IPS-15b (cell line): Measurements from ENCODE around the gene CAPN5.
A peak's percentile ranks its signal among the peaks of the same experiment; 100 is the strongest.
"Not testable (repeated sequence)": the region's sequence is repeated elsewhere in the genome, so short reads cannot be mapped to it uniquely, and the experiment has no call there.

Source experiments
- H3K27me3 ChIP-seq: one replicate; pipeline ENCODE4 v1.6.1; 2013; ENCODE audit warnings: low read length; ENCODE audit not compliant: control insufficient read depth, insufficient read depth
- H3K36me3 ChIP-seq: one replicate; pipeline ENCODE4 v1.6.1; 2013; ENCODE audit warnings: low read length; ENCODE audit not compliant: control insufficient read depth, insufficient read depth
- H3K4me1 ChIP-seq: one replicate; pipeline ENCODE4 v1.6.1; 2013; ENCODE audit warnings: mild to moderate bottlenecking, low read length; ENCODE audit not compliant: control insufficient read depth, insufficient read depth
- H3K4me3 ChIP-seq: one replicate; pipeline ENCODE4 v1.5.1; 2013; ENCODE audit warnings: low read depth, low read length
- H3K9ac ChIP-seq: one replicate; pipeline ENCODE4 v1.6.1; 2013; ENCODE audit warnings: low read depth, mild to moderate bottlenecking, low read length
- H3K9me3 ChIP-seq: one replicate; pipeline ENCODE4 v1.6.1; 2013; ENCODE audit warnings: mild to moderate bottlenecking, low read length; ENCODE audit not compliant: control insufficient read depth, insufficient read depth

The CAPN5 gene

GRCh38 chr11:77044886-77045285 lies 21.9 kb upstream of the CAPN5 start:
- Histone ChIP-seq H3K36me3 (no peaks in the 10 kb centered on the region), H3K27me3 (peaks cover 34% of the 10 kb centered on the region), H3K4me3 (no peak overlapping the region), H3K9me3 (no peaks in the 10 kb centered on the region), H3K4me1 (peaks cover 2% of the 10 kb centered on the region), H3K9ac (no peak overlapping the region)

GRCh38 chr11:77046060-77046501 lies 20.7 kb upstream of the CAPN5 start:
- H3K9me3 ChIP-seq, result no peaks in the 10 kb centered on the region
- H3K9ac ChIP-seq, result no peak overlapping the region
- peaks cover 2% of the 10 kb centered on the region for H3K4me1 ChIP-seq
- peak overlapping the region; percentile 60 for H3K4me3 ChIP-seq
- H3K27me3 ChIP-seq, result peaks cover 23% of the 10 kb centered on the region
- H3K36me3 ChIP-seq, result no peaks in the 10 kb centered on the region

- H3K4me1 ChIP-seq, result peaks cover 2% of the 10 kb centered on the region
- H3K36me3 ChIP-seq, result no peaks in the 10 kb centered on the region
- H3K27me3 ChIP-seq, result peaks cover 16% of the 10 kb centered on the region
- no peak overlapping the region for H3K9ac ChIP-seq
- H3K4me3 ChIP-seq, result peak overlapping the region; percentile 3
- H3K9me3 ChIP-seq, result no peaks in the 10 kb centered on the region
Observed at GRCh38 chr11:77047007-77047927, 19.5 kb upstream of the CAPN5 start.

GRCh38 chr11:77047928-77048446 lies 18.8 kb upstream of the CAPN5 start:
- H3K4me1 ChIP-seq, H3K36me3 ChIP-seq, H3K4me3 ChIP-seq, H3K9ac ChIP-seq, H3K9me3 ChIP-seq: not testable (repeated sequence)
- peaks cover 16% of the 10 kb centered on the region for H3K27me3 ChIP-seq

GRCh38 chr11:77049026-77049425 lies 17.7 kb upstream of the CAPN5 start:
- Histone ChIP-seq H3K4me1 (peaks cover 2% of the 10 kb centered on the region), H3K36me3 (no peaks in the 10 kb centered on the region)

GRCh38 chr11:77051511-77051910 lies 15.3 kb upstream of the CAPN5 start:
- Histone ChIP-seq H3K4me1 (no peaks in the 10 kb centered on the region), H3K4me3 (no peak overlapping the region), H3K9me3 (no peaks in the 10 kb centered on the region), H3K9ac (no peak overlapping the region), H3K27me3 (no peaks in the 10 kb centered on the region), H3K36me3 (no peaks in the 10 kb centered on the region)

More at GRCh38 chr11:77049026-77049425, 17.7 kb upstream of the CAPN5 start:
- H3K9me3 ChIP-seq, result no peaks in the 10 kb centered on the region
- H3K4me3 ChIP-seq, result no peak overlapping the region
- peaks cover 16% of the 10 kb centered on the region for H3K27me3 ChIP-seq
- H3K9ac ChIP-seq, result no peak overlapping the region

GRCh38 chr11:77052518-77052917 lies 14.3 kb upstream of the CAPN5 start:
- Histone ChIP-seq H3K36me3 (no peaks in the 10 kb centered on the region), H3K4me1 (no peaks in the 10 kb centered on the region), H3K27me3 (no peaks in the 10 kb centered on the region), H3K9me3 (no peaks in the 10 kb centered on the region), H3K9ac (no peak overlapping the region), H3K4me3 (no peak overlapping the region)

- H3K27me3 ChIP-seq, result no peaks in the 10 kb centered on the region
Observed at GRCh38 chr11:77053217-77054015, 13.4 kb upstream of the CAPN5 start.

GRCh38 chr11:77054084-77054483 lies 12.7 kb upstream of the CAPN5 start:
- Histone ChIP-seq H3K4me1 (no peaks in the 10 kb centered on the region), H3K9me3 (no peaks in the 10 kb centered on the region), H3K27me3 (no peaks in the 10 kb centered on the region), H3K36me3 (no peaks in the 10 kb centered on the region), H3K4me3 (no peak overlapping the region), H3K9ac (no peak overlapping the region)

More at GRCh38 chr11:77053217-77054015, 13.4 kb upstream of the CAPN5 start:
- H3K9me3 ChIP-seq, result no peaks in the 10 kb centered on the region
- no peak overlapping the region for H3K4me3 ChIP-seq
- H3K9ac ChIP-seq, result no peak overlapping the region
- H3K4me1 ChIP-seq, result no peaks in the 10 kb centered on the region
- no peaks in the 10 kb centered on the region for H3K36me3 ChIP-seq

- Histone ChIP-seq H3K36me3 (no peaks in the 10 kb centered on the region), H3K9ac (no peak overlapping the region), H3K4me3 (no peak overlapping the region), H3K9me3 (no peaks in the 10 kb centered on the region), H3K27me3 (no peaks in the 10 kb centered on the region), H3K4me1 (peaks cover 5% of the 10 kb centered on the region)
Observed at GRCh38 chr11:77055101-77055561, 11.6 kb upstream of the CAPN5 start.

- Histone ChIP-seq H3K9me3 (no peaks in the 10 kb centered on the region), H3K4me1 (peaks cover 5% of the 10 kb centered on the region), H3K4me3 (no peak overlapping the region), H3K9ac (no peak overlapping the region), H3K27me3 (no peaks in the 10 kb centered on the region), H3K36me3 (no peaks in the 10 kb centered on the region)
Observed at GRCh38 chr11:77055913-77056312, 10.9 kb upstream of the CAPN5 start.
